ENCODE results near the gene PSENEN.

DNA sequence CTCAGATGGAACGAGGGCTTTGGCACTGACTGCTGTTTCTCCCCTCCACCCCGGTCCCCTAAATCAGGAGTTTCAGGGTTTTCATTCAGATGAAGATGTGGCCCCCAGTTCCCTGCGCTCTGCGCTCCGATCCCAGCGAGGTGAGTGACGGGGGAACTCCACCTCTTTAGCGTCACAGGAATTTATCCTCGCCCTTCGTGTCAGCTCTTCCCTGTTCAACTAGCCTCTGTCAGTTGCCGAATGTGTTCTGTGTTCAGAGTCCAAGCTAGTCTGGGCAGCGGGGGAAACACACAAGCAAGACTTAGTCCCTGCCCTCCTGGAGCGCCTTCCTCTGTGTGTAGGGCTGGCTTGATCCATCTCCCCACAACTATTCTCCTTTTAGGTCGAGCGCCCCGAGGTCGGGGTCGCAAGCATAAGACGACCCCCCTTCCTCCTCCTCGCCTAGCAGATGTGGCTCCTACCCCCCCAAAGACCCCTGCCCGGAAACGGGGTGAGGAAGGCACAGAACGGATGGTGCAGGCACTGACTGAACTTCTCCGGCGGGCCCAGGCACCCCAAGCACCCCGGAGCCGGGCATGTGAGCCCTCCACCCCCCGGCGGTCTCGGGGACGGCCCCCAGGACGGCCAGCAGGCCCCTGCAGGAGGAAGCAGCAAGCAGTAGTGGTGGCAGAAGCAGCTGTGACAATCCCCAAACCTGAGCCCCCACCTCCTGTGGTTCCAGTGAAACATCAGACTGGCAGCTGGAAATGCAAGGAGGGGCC, 25.9 kb upstream of the PSENEN start:
- TF ChIP-seq CTCF (conservative IDR thresholded peaks at IDR 0.05), result no peak
- no peak for TF ChIP-seq ZFX (IDR thresholded peaks at IDR 0.05)
